H1 (cell line): ENCODE measurements around the gene EPHB1. TPM values are rescaled to one million over a fixed set of nuclear protein-coding genes. Genes with fewer than 3 reads are reported as not detected.
A peak's percentile ranks its signal among the peaks of the same experiment; 100 is the strongest.

Experiments
- CTCF ChIA-PET: fragments of 300-600 bp; sonication (Branson Sonifier 250); formaldehyde crosslinking; loops from one replicate; lab custom pipeline; 2021; ENCODE audit not compliant: partially characterized antibody; lab: Charles Lee
- POLR2A ChIA-PET: fragments of 300-600 bp; sonication (Branson Sonifier 250); formaldehyde crosslinking; loops from one replicate; lab custom pipeline; 2021; ENCODE audit warnings: inconsistent platforms; ENCODE audit not compliant: partially characterized antibody; lab: Charles Lee
- DNase-seq, 2 experiments: peaks; one replicate each; pipeline versions ENCODE4 v3.0.0 to v3.0.0-alpha.2; 2010 to 2022; ENCODE audit warnings: low spot score in 2 of 2, low read depth in 1 of 2, mixed read lengths in 1 of 2
- FAIRE-seq: peaks from 2 replicates; lab custom pipeline; 2011; peaks lifted over from hg19 to GRCh38; lab: Jason Lieb, UNC
- H2AFZ ChIP-seq: 2 replicates; pipeline ENCODE4 v1.8.1; 2012; ENCODE audit warnings: low read length, inconsistent platforms
- H2AK5ac ChIP-seq: 2 replicates; pipeline ENCODE4 v1.6.1; 2013; ENCODE audit warnings: low read depth, low read length
- H2BK120ac ChIP-seq: replicated peaks from 2 replicates; pipeline ENCODE3; 2013; ENCODE audit warnings: low read depth, low read length, inconsistent platforms
- H2BK12ac ChIP-seq: 2 replicates; pipeline ENCODE4 v1.6.1; 2013; ENCODE audit warnings: low read depth, low read length
- H2BK15ac ChIP-seq: 2 replicates; pipeline ENCODE4 v1.6.1; 2013; ENCODE audit warnings: low read length
- H2BK20ac ChIP-seq: 2 replicates; pipeline ENCODE4 v1.6.1; 2013; ENCODE audit warnings: low read length
- H2BK5ac ChIP-seq: 2 replicates; pipeline ENCODE4 v1.6.1; 2013; ENCODE audit warnings: low read depth, low read length
- H3K14ac ChIP-seq: 2 replicates; pipeline ENCODE4 v1.6.1; 2013; ENCODE audit warnings: inconsistent platforms; ENCODE audit not compliant: insufficient read length
- H3K18ac ChIP-seq: 2 replicates; pipeline ENCODE4 v1.6.1; 2013; ENCODE audit warnings: low read length; ENCODE audit errors: extremely low read depth
- H3K23ac ChIP-seq: 2 replicates; pipeline ENCODE4 v1.6.1; 2013; ENCODE audit warnings: inconsistent platforms; ENCODE audit not compliant: insufficient read length
- H3K23me2 ChIP-seq: 2 replicates; pipeline ENCODE4 v1.6.1; 2013; ENCODE audit warnings: low read depth, low read length
- H3K27ac ChIP-seq: 2 replicates; pipeline ENCODE4 v1.6.1; 2011; ENCODE audit warnings: low read depth, low read length, inconsistent platforms
- H3K27me3 ChIP-seq, 4 experiments: replicated peaks in 1 of 4; 1 replicate in 1 of 4; 2 replicates in 3 of 4; pipeline versions ENCODE4 v1.6.1 to v1.8.1; 2011 to 2013; ENCODE audit warnings: low read length in 3 of 4, mild to moderate bottlenecking in 3 of 4, inconsistent platforms in 2 of 4, mixed read lengths in 2 of 4, moderate library complexity in 1 of 4; ENCODE audit not compliant: control insufficient read depth in 3 of 4, insufficient read depth in 3 of 4; ENCODE audit errors: extremely low read depth in 1 of 4
- H3K36me3 ChIP-seq, 4 experiments: 2 replicates each; pipeline versions ENCODE4 v1.6.1 to v1.8.1; 2011 to 2013; ENCODE audit warnings: mild to moderate bottlenecking in 4 of 4, low read length in 3 of 4, moderate library complexity in 2 of 4, control low read depth in 1 of 4, inconsistent platforms in 1 of 4; ENCODE audit not compliant: insufficient read depth in 4 of 4, control insufficient read depth in 2 of 4
- H3K4ac ChIP-seq: replicated peaks from 2 replicates; pipeline ENCODE3; 2013; ENCODE audit warnings: low read length, low read depth, mixed read lengths, inconsistent platforms; ENCODE audit not compliant: insufficient read length
- H3K4me1 ChIP-seq, 4 experiments: replicated peaks in 1 of 4; 1 replicate in 1 of 4; 2 replicates in 3 of 4; pipeline versions ENCODE4 v1.6.1 to v1.8.1; 2011 to 2013; ENCODE audit warnings: low read length in 3 of 4, inconsistent platforms in 2 of 4, mixed read lengths in 1 of 4; ENCODE audit not compliant: insufficient read depth in 4 of 4, control insufficient read depth in 3 of 4
- H3K4me2 ChIP-seq, 2 experiments: 2 replicates each; pipeline versions ENCODE4 v1.6.1 to v1.8.1; 2011 to 2013; ENCODE audit warnings: low read depth in 2 of 2, low read length in 2 of 2, control low read depth in 1 of 2, inconsistent platforms in 1 of 2, mild to moderate bottlenecking in 1 of 2; ENCODE audit not compliant: insufficient read depth in 1 of 2
- H3K4me3 ChIP-seq, 4 experiments: fragments of 200-600, 300-600 bp in 1 of 4; sonication (generic), shearing (Covaris generic), sonication (Bioruptor Twin) in 1 of 4; 2 replicates each; pipeline versions ENCODE4 v1.5.1 to v1.8.1; 2011 to 2016; ENCODE audit warnings: low read length in 4 of 4, low read depth in 3 of 4, control low read depth in 2 of 4, inconsistent platforms in 2 of 4, mild to moderate bottlenecking in 2 of 4, mixed read lengths in 1 of 4, moderate library complexity in 1 of 4; ENCODE audit not compliant: insufficient read depth in 2 of 4; ENCODE audit errors: extremely low read depth in 1 of 4
- H3K56ac ChIP-seq: replicated peaks from 2 replicates; pipeline ENCODE3; 2013; ENCODE audit warnings: low read depth, mild to moderate bottlenecking, mixed read lengths, low read length, inconsistent platforms; ENCODE audit not compliant: insufficient read length
- H3K79me1 ChIP-seq: 2 replicates; pipeline ENCODE4 v1.6.1; 2013; ENCODE audit warnings: low read depth, low read length, control low read depth
- H3K79me2 ChIP-seq, 2 experiments: 2 replicates each; pipeline versions ENCODE4 v1.6.1 to v1.8.1; 2012 to 2013; ENCODE audit warnings: low read length in 2 of 2, mild to moderate bottlenecking in 2 of 2, inconsistent platforms in 1 of 2; ENCODE audit not compliant: insufficient read depth in 2 of 2, control insufficient read depth in 1 of 2
- H3K9ac ChIP-seq, 4 experiments: replicated peaks in 1 of 4; 1 replicate in 1 of 4; 2 replicates in 3 of 4; pipeline versions ENCODE4 v1.6.1 to v1.8.1; 2011 to 2013; ENCODE audit warnings: low read depth in 3 of 4, low read length in 3 of 4, control low read depth in 2 of 4, mild to moderate bottlenecking in 2 of 4, moderate library complexity in 2 of 4, inconsistent platforms in 1 of 4; ENCODE audit errors: extremely low read depth in 1 of 4
- H3K9me3 ChIP-seq, 2 experiments: 2 replicates each; pipeline versions ENCODE4 v1.6.1 to v1.8.1; 2012 to 2013; ENCODE audit warnings: mild to moderate bottlenecking in 2 of 2, moderate library complexity in 2 of 2, control low read depth in 1 of 2, inconsistent platforms in 1 of 2, low read depth in 1 of 2, low read length in 1 of 2, mixed read lengths in 1 of 2; ENCODE audit not compliant: insufficient read depth in 2 of 2
- H4K20me1 ChIP-seq, 2 experiments: replicated peaks in 1 of 2; 2 replicates each; pipeline versions ENCODE3 to v1.8.1; 2011 to 2013; ENCODE audit warnings: inconsistent platforms in 2 of 2, low read length in 2 of 2, mild to moderate bottlenecking in 1 of 2; ENCODE audit not compliant: insufficient read depth in 2 of 2, control insufficient read depth in 1 of 2
- H4K5ac ChIP-seq: 2 replicates; pipeline ENCODE4 v1.6.1; 2013; ENCODE audit warnings: low read length, low read depth, mixed read lengths, inconsistent platforms; ENCODE audit not compliant: insufficient read length
- H4K8ac ChIP-seq: 2 replicates; pipeline ENCODE4 v1.8.0; 2013; ENCODE audit warnings: mild to moderate bottlenecking, moderate library complexity, low read length, inconsistent platforms; ENCODE audit not compliant: insufficient read depth; ENCODE audit errors: extremely low read depth
- H4K91ac ChIP-seq: replicated peaks from 2 replicates; pipeline ENCODE3; 2013; ENCODE audit warnings: low read length, mixed read lengths, inconsistent platforms; ENCODE audit not compliant: insufficient read length
- CHD2 ChIP-seq: IDR thresholded peaks from 2 replicates; pipeline ENCODE4 v1.6.1; 2012; ENCODE audit warnings: low read length, improper control_type of control experiment
- CTBP2 ChIP-seq: IDR thresholded peaks from 2 replicates; pipeline ENCODE4 v1.7.0; 2011; ENCODE audit warnings: borderline replicate concordance, mild to moderate bottlenecking, moderate library complexity, mixed read lengths, low read length; ENCODE audit not compliant: insufficient read depth, insufficient read length
- CTCF ChIP-seq, 3 experiments: IDR thresholded peaks; 1 replicate in 2 of 3; 2 replicates in 1 of 3; pipeline versions ENCODE4 v1.5.1 to v1.6.1; 2011; ENCODE audit warnings: low read length in 3 of 3, mild to moderate bottlenecking in 3 of 3, inconsistent platforms in 2 of 3, low read depth in 1 of 3, moderate library complexity in 1 of 3; ENCODE audit not compliant: insufficient read depth in 1 of 3; ENCODE audit errors: control extremely low read depth in 1 of 3
- FOSL1 ChIP-seq: IDR thresholded peaks from 2 replicates; pipeline ENCODE4 v1.6.1; 2011; ENCODE audit warnings: mild to moderate bottlenecking, low read depth, low read length, moderate library complexity; ENCODE audit not compliant: insufficient read depth
- JUN ChIP-seq: IDR thresholded peaks from 2 replicates; pipeline ENCODE4 v1.6.1; 2011; ENCODE audit warnings: low read depth, mild to moderate bottlenecking, improper control_type of control experiment, low read length
- KDM1A ChIP-seq: fragments of 200-600, 300-600 bp; sonication (generic); IDR thresholded peaks from 2 replicates; pipeline ENCODE4 v1.7.1; 2016; ENCODE audit warnings: mild to moderate bottlenecking, low read length, borderline replicate concordance
- RAD21 ChIP-seq, 2 experiments: IDR thresholded peaks in 1 of 2; conservative IDR thresholded peaks in 1 of 2; 2 replicates each; pipeline ENCODE4 v1.6.1; 2011; ENCODE audit warnings: low read depth in 2 of 2, low read length in 2 of 2, improper control_type of control experiment in 1 of 2, inconsistent platforms in 1 of 2, mild to moderate bottlenecking in 1 of 2, moderate library complexity in 1 of 2
- TEAD4 ChIP-seq: IDR thresholded peaks from 2 replicates; pipeline ENCODE4 v1.6.1; 2012; ENCODE audit warnings: low read depth, low read length, inconsistent platforms, mixed read lengths
- polyA plus RNA-seq, 7 experiments: library from polyadenylated mRNA; depleted of rRNA in 3 of 7; stranded (reverse) in 5 of 7; unstranded in 2 of 7; fragments of >200 nt in 5 of 7; fragments of 200-250 nt in 2 of 7; gene quantifications; 1 replicate in 5 of 7; 2 replicates in 1 of 7; 4 replicates in 1 of 7; pipeline versions ENCODE4 v1.2.1 to v1.2.3, GENCODE V29; 2011 to 2013; ENCODE audit warnings: missing spikeins in 2 of 7, mixed read lengths in 2 of 7
- total RNA-seq: library from RNA; stranded (reverse); fragmentation: NEBNext Ultra II Directional; extraction: Animal tissue kit (Norgen Biotek cat#: 25700); gene quantifications from 2 replicates; pipeline ENCODE4 v1.2.1, GENCODE V29; 2021

Gene EPHB1
- total and polyA plus RNA-seq, 2 of the 8 experiments (the other 6 are each of a cell fraction or from before 2014, with no cell fraction given): 3.5 to 5.9 TPM

GRCh38 chr3:135240426-135240825 is 445.4 kb downstream of the EPHB1 start:
- H2AK5ac ChIP-seq: no peak overlapping the region
- no peak overlapping the region for H3K14ac ChIP-seq
- no peak overlapping the region for H3K23ac ChIP-seq
- DNase-seq: no peak
- H3K36me3 ChIP-seq: no peaks in the 10 kb centered on the region
- H3K9me3 ChIP-seq: peaks cover 0 to 4% of the 10 kb centered on the region in 2 experiments; a peak in 1 of 4 replicates
- ChIA-PET POLR2A (interaction anchor here (0.7 to 1.6 kb wide), 2 partner anchors 9 to 1519 kb away, joined by 3 to 6 read pairs; no protein-coding TSS in a partner anchor), CTCF (interaction anchor here (0.9 to 4.8 kb wide), 23 partner anchors 9 to 447 kb away, joined by 3 to 41 read pairs (median 5); partner anchors contain the start of gene EPHB1)
- no peak overlapping the region for H2BK120ac ChIP-seq
- H2BK5ac ChIP-seq: no peak overlapping the region
- FAIRE-seq: peak; percentile 62
- H3K4me2 ChIP-seq: no peak overlapping the region
- peaks cover 0 to 7% (median 0%) of the 10 kb centered on the region in 4 experiments; a peak in 3 of 7 replicates for H3K4me1 ChIP-seq
- TF ChIP-seq RAD21 (IDR thresholded peaks at IDR 0.05 in 1 of 2, conservative IDR thresholded peaks at IDR 0.05 in 1 of 2; ENCODE audit: low read depth in 2 of 2, low read length in 2 of 2): peak; percentile 75 to 84
- peak; percentile 60 to 66 (median 64) for TF ChIP-seq CTCF (IDR thresholded peaks at IDR 0.05; ENCODE audit: control extremely low read depth in 1 of 3, insufficient read depth in 1 of 3, low read depth in 1 of 3, low read length in 3 of 3)
- peak; percentile 80 for TF ChIP-seq TEAD4
- no peak for TF ChIP-seq JUN
- TF ChIP-seq CTBP2: no peak
- TF ChIP-seq CHD2: no peak
- no peak for TF ChIP-seq FOSL1
- no peak for TF ChIP-seq KDM1A
- H3K56ac ChIP-seq: no peak overlapping the region
- H2AFZ ChIP-seq: no peak overlapping the region
- no peak overlapping the region for H3K4ac ChIP-seq
- no peaks in the 10 kb centered on the region for H4K20me1 ChIP-seq
- H3K18ac ChIP-seq: no peak overlapping the region
- no peak overlapping the region for H3K9ac ChIP-seq
- no peaks in the 10 kb centered on the region for H3K79me1 ChIP-seq
- no peak overlapping the region for H2BK15ac ChIP-seq
- no peaks in the 10 kb centered on the region for H3K23me2 ChIP-seq
- no peak overlapping the region for H4K5ac ChIP-seq
- 0 out of 2 replicates have a peak overlapping the region, but pooled peaks have one; percentile 54 for H2BK12ac ChIP-seq
- no peak overlapping the region for H3K27ac ChIP-seq
- H4K91ac ChIP-seq: no peak overlapping the region
- no peak overlapping the region for H4K8ac ChIP-seq
- H3K4me3 ChIP-seq: no peak overlapping the region
- no peaks in the 10 kb centered on the region; a peak in 1 of 7 replicates for H3K27me3 ChIP-seq
- H3K79me2 ChIP-seq: no peaks in the 10 kb centered on the region
- H2BK20ac ChIP-seq: no peak overlapping the region
